HEK293 (cell line): ENCODE data around the gene SAMHD1.

Experiments used
- BCL11A ChIP-seq: fragments of 450-650 bp; formaldehyde crosslinking; IDR thresholded peaks from 2 replicates; pipeline ENCODE4 v1.5.1; 2016; ENCODE audit warnings: low read depth, missing biosample characterization, missing genetic modification characterization
- CTCF ChIP-seq: fragments of 450-650 bp; formaldehyde crosslinking; IDR thresholded peaks from 2 replicates; pipeline ENCODE4 v1.5.1; 2016; ENCODE audit warnings: missing biosample characterization, missing genetic modification characterization
- ELK4 ChIP-seq: IDR thresholded peaks from 2 replicates; pipeline ENCODE4 v1.6.1; 2011; ENCODE audit warnings: mild to moderate bottlenecking, low read depth, low read length, borderline replicate concordance
- TRIM28 ChIP-seq: IDR thresholded peaks from 2 replicates; pipeline ENCODE4 v1.6.1; 2011; ENCODE audit warnings: low read length, control low read depth, borderline replicate concordance
- YY1 ChIP-seq: fragments of 450-650 bp; formaldehyde crosslinking; IDR thresholded peaks from 2 replicates; pipeline ENCODE4 v1.5.1; 2018; ENCODE audit warnings: missing biosample characterization, missing genetic modification characterization
- ZBTB21 ChIP-seq: fragments of 450-650 bp; formaldehyde crosslinking; IDR thresholded peaks from 2 replicates; pipeline ENCODE4 v1.5.1; 2017; ENCODE audit warnings: missing biosample characterization, missing genetic modification characterization
- ZBTB7A ChIP-seq: fragments of 450-650 bp; formaldehyde crosslinking; IDR thresholded peaks from 2 replicates; pipeline ENCODE4 v1.5.1; 2016; ENCODE audit warnings: low read depth, missing biosample characterization, missing genetic modification characterization
- ZBTB8A ChIP-seq: fragments of 450-650 bp; formaldehyde crosslinking; IDR thresholded peaks from 2 replicates; pipeline ENCODE4 v1.5.1; 2016; ENCODE audit warnings: missing biosample characterization, missing genetic modification characterization
- ZNF184 ChIP-seq: fragments of 450-650 bp; IDR thresholded peaks from 2 replicates; pipeline ENCODE4 v1.5.1; 2018; ENCODE audit warnings: missing biosample characterization, mild to moderate bottlenecking, missing genetic modification characterization
- ZNF302 ChIP-seq: fragments of 450-650 bp; formaldehyde crosslinking; IDR thresholded peaks from 2 replicates; pipeline ENCODE4 v1.5.1; 2016; ENCODE audit warnings: missing biosample characterization, missing genetic modification characterization, low read depth
- ZNF48 ChIP-seq: fragments of 450-650 bp; formaldehyde crosslinking; IDR thresholded peaks from 2 replicates; pipeline ENCODE4 v1.5.1; 2016; ENCODE audit warnings: missing biosample characterization, missing genetic modification characterization
- ZSCAN5A ChIP-seq: fragments of 450-650 bp; formaldehyde crosslinking; IDR thresholded peaks from 2 replicates; pipeline ENCODE4 v1.5.1; 2016; ENCODE audit warnings: missing biosample characterization, missing genetic modification characterization

- TF ChIP-seq YY1 (tag by site-specific recombination) (no peak), TRIM28 (no peak), ZNF48 (tag by site-specific recombination) (no peak), ELK4 (no peak), BCL11A (tag by site-specific recombination) (no peak), ZBTB7A (tag by site-specific recombination) (no peak), CTCF (no peak), ZBTB21 (no peak), ZNF184 (tag by site-specific recombination) (no peak), ZNF302 (tag by site-specific recombination) (no peak), ZSCAN5A (no peak), ZBTB8A (tag by site-specific recombination) (no peak)
Observed at GRCh38 chr20:36861625-36861874, 90.0 kb downstream of the SAMHD1 start.
